Inflammatory macrophage treated with lipopolysaccharide for 4 hours (primary cell): ENCODE data around the gene OTOP3.
"Not testable (repeated sequence)": the region's sequence is repeated elsewhere in the genome, so short reads cannot be mapped to it uniquely, and the experiment has no call there.

Experiments used
- DNase-seq: peaks from one replicate; pipeline ENCODE4 v3.0.0-alpha.2; 2020

Gene OTOP3

DNA sequence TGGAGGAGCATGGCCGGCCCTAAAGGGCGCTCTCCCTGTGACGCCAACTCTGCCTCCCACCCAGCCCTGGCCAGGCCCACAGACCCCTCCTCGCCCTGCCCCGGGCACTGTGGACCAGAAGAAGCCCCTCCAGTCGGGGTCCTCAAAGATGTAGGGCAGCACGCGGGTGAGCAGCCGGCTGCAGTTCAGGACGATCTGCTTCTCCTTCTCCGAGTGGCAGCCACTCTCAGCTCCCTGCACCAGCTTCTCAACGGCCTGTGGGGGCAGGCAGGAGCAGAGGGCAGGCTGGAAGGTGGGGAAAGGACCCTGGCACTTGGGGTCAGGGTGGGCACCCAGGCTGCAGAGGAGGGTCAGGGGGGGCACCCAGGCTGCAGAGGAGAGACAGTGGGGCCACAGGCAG is 28.0 kb downstream of the OTOP3 start:
- no peak for DNase-seq

DNA sequence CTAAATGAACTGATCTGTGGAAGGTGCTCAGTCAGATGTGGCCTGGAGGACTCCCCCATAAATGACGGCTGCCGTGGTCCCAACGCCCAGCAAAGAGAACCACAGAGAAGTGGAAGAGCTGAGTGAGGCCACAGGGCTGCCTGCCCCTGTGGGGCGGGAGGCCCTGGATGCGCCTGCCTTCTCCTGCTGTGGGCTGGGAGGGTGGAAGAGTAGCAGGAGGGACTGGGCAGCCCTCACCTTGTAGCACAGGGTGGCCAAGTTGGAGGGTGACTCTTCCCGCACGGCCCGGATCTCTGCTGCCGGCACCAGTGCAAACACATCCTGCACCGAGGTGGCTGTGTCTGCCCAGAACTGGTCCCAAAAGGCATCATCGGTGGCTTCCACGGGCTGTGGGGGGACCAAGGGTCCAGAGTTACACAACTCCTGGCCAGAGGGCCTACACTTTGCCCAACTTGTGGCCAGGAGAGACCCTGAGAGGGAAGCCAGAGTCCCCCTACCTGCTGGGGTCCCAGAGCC is 28.6 kb downstream of the OTOP3 start:
- no peak for DNase-seq

DNA sequence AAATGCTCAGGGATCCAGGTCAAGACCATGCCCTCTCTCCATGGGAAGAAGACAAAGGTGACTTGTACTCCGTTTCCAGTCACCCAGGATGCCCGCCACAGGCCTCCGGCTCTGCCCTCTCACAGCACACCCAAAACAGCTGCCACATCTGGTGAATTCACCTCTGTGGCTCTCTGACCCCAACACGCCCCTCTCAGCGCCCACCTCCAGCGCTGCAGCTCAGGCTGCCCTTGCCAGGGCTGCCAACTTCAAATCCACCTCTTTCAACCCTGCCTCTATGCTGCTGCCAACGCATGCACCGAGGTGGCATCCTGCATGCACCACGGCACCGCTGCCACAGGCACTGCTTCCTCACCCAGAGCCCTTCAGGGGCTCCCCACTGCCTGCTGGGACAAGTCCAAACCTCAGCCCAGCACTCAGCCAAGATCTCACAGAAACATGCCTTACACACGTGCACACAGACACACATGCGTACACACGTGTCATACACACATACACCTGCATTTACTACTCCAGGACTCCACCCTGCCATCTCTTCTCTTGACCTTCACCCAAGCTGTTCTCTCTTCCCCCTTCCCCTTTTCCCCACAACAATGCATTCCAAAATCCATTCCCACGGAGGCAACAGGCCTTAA is 29.4 kb downstream of the OTOP3 start:
- DNase-seq = no peak

DNA sequence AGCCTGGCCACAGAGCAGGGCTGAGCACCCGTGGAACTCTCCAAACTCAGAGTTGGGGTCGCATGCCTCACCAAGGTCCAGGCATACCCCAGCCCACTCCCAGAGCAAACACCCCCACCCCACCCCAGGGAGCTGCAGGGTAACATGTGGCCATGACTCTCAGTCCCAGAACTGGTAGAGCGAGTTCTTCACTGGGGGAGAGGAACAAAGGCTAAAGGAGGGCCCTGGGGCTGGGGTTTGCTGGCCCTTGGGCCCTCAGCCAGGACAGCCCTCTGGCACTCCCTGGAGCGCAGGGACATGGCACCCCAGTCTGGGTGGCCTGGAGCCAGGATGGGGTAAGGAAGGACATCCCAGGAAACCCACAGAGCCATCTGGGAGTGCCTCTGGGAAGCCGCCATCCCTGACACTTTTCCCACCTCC is 32.7 kb downstream of the OTOP3 start:
- no peak for DNase-seq

DNA sequence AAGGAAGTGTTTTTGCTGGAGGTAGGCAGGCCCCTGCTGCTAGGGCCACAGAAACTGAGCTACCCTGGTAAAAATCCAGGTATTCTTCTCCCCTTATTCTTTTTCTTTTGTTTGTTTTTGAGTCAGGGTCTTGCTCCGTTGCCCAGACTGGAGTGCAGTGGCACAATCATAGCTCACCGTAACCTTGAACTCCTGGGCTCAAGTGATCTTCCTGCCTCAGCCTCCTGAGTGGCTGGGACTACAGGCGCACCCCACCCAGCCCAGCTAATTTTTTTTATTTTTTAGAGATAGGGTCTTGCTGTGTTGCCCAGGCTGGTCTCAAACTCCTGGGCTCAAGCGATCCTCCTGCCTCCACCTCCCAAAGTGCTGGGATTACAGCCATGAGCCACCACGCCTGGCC is 33.8 kb downstream of the OTOP3 start:
- DNase-seq = not testable (repeated sequence)

DNA sequence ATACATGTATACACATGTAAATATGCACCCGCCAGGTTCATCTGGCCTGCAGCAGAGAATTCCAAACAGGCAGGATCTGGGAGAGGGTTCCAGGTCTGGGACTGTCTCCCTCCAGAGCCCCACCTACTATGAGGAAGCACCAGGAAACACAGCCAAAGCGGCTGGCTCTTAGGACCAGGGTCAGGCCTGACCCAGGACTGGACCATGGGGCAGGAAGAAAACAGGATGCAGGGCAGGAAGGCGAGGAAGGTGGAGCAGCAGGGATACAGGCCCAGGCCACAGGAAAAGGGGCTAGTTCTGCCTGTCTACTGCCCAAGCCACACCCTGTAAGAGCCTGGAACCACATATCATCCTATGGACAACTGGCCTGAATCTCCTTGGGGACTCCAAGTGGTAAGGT is 34.7 kb downstream of the OTOP3 start:
- no peak for DNase-seq

DNA sequence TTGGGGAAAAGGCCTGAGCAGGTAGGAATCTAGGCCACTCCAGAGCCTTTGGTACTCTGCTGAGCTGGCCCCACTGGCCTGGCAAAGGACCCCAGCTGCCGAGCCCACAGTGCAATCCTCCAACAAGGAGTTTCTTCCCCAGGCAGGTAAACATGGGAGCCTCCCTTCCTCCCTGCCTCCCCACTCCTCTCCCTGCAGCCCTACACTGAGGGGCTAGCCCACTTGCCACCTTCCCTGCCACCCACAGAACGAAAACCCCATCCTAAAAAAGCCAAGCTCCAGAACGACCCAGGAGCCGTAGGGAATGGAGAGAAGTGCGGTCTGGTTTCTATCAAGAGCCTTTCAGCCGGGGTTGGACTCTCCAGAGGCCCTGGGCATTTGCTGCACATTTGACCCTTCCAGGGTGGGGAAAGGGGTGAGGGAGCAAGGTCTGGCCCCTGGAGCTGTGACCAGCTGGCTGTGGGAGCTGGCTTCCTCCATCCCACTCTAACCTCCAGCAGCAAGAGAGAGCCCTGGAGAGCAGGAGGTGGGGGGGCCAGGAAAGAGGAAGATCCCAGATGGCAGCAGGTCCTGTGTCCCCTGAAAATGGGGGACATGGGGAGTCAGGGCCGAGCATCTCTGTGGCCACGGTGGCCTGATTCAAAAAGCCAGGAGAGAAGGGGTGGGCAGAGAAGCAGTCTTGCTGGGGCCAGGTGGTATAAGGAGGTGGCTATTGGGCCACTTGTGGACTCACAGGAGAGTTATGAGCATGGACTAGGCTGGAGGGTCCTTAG is 35.6 kb downstream of the OTOP3 start:
- DNase-seq = no peak

DNA sequence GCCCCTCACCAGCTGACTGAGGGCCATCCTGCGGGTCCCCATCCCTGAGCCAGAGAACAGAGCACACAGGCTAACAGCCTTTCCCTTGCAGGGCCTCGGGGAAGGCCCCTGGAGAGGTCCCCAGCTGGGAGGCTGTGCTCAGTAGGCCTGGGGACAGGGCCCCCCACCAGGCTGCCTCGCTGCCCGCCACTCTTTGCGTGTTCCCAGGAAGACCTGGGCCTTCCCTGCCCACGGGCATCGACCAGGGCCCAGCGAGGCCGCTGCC is 36.1 kb downstream of the OTOP3 start:
- DNase-seq = no peak

DNA sequence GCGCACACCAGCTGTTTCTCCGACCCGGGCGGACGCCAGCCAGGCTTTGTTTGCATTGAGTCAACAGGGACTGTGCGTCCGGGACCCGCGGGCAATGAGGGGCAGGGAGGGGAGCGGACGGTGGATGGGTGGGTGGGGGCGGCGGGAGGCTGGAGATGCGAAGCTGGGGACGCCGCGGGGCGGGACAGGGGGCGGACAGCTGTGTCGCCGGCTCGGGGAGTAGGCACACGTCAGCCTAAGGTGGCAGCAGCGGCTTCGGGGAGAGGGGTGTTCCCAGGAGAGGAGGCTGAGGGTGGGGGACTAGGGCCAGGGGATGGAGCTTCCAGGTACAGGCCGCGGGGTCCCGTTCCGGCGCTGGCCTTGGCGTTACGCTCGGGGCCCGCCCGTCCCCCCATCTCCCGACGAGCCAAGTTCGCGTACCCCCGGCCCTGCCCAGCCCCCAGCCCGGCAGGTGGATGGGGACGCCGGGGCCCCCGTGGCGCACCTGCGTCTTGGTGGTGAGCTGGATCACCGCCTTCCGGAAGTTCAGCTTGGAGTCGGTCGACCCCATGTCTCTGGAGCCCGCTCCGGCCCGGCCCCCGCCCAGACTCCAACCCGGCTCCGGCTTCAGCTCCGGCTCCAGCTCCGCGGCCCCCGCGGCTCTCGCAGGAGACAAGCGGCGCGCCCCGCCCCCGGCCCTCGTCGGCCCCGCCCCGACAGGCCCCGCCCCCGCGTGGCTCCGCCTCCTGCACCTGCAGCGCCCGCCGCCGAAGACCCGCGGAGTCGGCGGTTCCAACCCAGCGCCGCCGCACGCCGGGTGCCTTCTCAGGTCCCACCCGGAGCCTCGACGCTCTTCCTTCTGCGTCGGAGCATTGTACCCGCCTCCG is 36.6 kb downstream of the OTOP3 start, which contains the start of gene HID1:
HID1 (minus strand) TSS at position 653 of the 866 bp plus-strand sequence; CDS start at position 550, 103 bp downstream.
- no peak for DNase-seq

DNA sequence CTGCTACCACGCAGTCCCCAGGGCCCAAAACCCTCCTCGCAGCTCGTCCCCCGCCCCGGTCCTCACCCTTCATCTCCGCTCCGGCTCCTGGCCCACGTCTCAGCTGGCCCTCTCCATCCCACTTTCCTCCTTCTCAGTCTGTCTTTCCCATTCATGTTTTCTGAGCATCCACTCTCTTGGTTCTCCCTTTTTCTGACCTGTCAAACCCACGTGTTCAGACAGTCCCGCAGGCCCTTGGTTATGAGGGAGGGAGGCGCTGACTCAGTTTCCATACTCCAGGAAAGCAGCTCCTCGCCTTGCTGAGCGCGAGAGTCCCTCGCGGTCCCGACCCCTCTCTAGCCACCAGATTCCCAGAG is 37.3 kb downstream of the OTOP3 start:
- no peak for DNase-seq

DNA sequence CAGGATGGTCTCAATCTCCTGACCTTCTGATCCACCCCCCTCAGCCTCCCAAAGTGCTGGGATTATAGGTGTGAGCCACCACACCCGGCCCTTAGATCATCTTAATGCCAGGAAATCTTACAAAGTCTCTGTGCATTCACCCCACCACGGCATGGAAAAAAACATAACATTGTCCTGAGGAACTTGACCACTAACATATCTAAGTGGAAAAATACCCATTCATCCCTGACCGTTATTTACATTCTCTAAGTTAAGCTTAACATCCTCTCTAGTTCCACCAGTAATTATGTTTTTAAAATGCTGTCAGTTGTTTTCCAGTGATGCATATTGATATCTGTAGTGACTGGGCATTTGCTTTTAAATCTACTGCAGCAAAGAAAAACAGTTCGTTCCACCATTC is 40.2 kb downstream of the OTOP3 start:
- DNase-seq = no peak

DNA sequence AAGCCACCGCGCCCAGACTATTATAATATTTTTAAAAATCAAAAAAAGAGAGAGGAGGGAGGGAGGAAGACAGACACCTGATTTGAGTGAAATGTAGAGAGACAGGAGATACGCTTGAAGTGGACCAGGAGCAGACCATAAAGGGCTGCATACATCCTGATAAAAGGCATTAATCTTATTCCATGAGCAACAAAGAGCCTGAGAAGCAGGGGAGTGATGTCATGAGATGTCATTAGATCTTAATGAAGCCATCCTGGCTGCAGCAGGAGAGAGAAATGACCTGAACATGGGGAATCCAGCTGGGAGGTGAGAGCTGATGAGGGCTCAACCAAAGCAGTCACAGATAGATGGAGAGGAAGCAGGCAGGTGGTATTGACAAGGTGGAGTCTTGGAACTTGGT is 42.1 kb downstream of the OTOP3 start:
- DNase-seq = no peak

DNA sequence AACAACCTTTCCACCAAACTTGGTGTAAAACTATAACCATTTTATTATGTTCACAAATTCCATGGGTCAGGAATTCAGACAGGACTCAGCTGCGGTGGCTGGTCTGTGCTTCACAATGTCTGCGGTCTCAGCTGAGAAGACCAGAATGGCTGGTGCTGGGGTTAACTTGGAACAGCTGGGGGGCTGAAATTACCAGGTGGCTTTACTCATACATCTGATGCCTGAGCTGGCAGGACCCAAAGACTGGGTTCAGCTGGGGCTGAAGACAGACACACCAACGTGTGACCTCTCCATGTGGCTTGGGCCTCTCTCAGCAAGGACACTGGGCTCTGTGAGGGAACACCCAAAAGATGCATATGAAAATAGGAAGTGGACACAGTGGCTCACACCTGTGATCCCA is 42.5 kb downstream of the OTOP3 start:
- no peak for DNase-seq

DNA sequence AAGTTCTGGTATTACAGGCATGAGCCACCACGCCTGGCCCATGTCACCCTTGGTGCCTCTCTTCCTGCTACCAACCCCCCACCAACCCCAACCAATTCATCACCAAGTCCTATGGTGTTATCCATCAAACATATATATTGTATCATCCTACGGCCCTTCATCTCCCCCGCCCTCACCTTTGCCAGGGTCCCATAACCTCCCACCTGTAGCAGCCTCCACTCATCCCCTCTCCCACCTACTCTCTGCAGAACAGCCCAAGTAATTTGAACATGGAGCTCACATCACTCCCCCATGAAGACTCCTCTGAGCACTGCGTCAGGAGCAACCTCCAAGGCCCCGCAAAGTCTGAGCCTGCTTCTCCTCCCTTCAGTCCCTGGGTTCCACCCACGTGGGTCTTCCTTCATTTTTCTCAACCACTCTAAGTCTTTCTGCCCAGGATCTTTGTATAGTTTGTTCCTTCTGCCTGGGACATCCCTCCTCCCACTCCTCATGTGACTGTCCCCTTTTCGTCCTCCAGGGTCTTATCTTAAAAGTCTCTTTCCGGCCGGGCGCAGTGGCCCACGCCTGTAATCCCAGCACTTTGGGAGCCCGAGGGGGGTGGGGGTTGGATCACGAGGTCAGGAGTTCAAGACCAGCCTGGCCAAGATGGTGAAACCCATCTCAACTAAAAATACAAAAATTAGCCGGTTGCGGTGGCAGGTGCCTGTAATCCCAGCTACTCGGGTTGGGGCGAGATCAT is 43.9 kb downstream of the OTOP3 start:
- no peak for DNase-seq

DNA sequence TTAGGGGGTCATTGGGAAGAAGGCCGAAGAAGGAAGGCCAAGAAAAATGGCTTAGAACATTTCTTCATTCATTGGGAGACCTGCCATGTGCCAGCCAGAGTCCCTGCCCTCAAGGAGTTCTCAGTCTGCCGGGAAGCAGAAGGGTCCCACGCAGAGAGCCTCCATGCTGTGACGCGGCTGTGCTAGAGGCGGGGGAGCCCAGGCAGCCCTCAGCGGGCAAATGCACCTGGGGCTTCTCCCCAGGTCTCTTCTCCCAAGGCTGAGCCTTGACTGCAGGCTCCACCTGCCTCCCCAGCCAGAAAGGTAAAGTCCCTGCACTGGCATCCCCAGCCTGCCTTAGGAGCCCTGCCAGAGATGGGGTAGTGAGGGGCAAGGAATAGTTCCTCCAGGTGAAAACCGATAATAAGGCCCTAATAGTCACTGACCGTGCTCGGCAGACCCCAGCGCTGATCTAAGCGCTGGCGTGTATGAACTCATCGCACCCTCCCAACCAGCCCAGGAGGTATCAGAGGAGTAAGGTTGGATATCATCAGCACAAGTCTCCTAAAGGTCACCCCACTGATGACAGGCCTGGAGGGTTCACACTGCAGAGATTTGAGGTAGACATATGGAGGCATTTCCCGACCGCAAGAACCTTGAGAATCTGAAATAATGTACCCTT is 45.8 kb downstream of the OTOP3 start:
- no peak for DNase-seq

DNA sequence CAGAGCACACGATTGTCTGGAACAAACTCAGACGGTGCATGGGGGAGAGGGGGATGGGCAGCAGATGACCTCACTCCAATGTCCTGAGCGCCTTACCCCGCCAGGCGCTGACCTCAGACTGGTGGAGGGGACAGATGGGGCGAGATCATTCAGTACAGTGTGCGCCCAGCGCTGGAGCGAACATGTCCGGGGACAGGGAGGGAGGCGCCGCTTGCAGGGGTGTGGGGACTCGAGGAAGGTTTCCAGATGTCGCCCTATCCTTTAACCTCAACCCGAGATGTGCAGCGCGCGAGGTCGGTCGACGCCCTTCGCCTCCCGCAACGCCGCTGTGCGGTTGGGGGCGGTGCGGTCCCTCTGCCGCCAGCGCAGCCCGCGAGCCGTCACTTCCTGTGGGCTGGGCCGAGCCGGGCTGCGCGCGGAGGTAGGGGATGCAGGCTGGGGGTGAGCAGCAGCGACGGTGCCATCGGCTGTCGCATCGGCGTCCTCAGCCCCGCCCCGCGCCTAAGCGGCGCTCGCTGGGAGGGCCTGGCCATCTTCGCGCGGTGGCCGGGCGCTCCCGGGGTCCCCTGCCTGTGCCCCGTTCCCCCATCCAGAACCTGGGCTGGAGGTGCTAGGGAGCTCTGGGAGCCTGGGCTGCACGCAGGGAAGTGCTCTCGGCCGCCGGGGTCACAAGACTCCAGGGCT is 46.4 kb downstream of the OTOP3 start:
- peak; percentile 32 for DNase-seq

DNA sequence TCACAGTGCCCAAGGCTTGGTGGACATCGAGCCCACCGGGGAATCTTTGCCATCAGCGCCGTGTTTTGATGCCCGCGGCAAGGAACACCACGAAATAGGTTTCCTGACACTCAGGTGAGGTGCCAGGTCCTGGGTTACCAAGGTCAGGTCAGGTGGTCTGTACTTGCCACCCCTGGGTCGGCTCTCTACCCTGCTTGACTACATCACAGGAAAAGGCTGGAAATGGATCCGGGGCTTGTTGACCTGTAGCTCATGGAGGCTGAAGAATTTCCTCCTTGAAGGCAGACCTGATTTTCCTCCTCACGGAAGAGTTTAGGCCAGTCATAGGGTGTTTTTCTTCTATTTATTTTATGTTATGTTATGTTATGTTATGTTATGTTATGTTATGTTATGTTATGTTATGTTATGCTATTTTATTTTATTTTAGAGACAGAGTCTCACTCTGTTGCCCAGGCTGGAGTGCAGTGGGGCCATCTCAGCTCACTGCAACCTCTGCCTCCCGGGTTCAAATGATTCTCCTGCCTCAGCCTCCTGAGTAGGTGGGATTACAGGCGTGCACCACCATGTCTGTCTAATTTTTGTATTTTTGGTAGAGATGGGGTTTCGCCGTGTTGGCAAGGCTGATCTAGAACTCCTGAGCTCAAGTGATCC is 47.1 kb downstream of the OTOP3 start:
- not testable (repeated sequence) for DNase-seq

DNA sequence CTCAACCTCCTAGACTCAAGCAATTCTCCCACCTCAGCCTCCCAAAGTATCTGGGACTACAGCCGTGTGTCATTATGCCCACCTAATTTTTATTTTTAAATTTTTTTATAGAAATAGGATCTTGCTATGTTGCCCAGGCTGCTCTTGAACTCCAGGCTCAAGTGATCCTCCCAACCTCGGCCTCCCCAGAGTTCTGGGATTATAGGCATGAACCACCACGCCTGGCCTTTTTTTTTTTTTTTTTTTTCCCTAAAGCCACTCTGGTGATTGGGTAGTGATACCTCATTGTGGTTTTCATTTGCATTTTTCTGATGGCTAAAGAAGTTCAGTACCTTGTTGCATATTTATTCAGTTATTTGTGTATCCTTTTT is 50.5 kb downstream of the OTOP3 start:
- DNase-seq = no peak

DNA sequence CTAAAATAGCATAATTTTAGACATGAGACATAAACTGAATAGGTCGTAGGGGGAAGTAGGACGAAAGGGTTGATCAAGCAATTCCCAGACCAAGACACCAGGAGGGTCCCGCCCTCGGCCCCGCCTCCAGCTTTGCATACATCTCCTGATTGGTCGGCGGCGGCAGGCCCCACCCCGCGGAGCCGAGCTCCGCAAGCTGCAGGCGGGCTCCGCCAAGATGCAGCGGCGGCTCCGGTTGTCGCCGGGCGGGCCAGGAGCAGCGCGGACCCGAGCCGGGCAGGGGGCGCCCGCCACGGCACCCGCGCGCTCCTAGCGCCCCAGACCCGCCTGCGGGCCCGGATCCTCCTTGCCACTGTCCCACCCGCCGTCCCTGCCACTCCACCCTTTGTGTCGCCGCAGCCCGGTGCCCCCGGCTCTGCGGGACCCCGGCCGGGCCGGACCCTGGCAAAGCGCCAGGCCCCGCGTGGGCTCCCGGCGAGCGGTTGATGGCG is 51.8 kb downstream of the OTOP3 start, which contains the start of gene CDR2L:
CDR2L (plus strand) TSS at position 215 of the 491 bp plus-strand sequence. CDS start 412 bp downstream, outside the sequence.
- peak; percentile 96 for DNase-seq

DNA sequence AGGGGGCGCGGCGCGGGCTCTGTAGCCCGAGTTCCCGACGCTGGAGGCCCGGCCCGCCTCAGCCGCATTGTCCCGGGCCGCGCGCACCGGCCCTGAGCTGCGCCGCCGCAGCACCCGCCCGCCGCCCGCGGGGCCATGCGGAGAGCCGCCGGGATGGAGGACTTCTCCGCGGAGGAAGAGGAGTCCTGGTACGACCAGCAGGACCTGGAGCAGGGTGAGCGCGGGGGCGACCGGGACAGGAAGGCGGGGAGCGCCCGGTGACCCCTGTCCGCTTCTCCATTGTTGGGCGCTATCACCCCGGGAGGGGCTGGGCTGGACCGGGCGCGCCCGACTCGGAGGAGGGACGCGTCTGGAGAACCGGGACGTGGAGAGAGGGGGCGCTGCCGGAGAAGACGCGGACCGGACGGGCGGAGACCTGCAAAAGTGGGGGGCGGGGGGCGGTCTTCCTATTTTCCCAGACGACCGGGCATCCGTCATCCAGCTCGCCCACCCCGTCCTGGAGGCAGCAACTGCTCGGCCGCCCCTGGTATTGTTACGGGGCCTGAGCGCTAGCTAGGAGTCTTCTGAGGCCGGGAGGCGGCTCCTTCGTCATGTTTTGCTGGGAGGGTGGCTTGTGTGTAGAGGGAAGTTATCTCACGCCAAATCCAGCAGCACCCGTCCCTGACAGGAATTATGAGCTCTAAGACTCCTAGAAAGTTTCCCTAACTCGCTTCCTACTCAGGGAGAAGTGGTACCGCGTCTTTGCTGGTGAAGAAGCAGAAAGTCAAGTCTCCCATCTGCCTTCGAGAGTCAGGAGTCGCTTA is 52.4 kb downstream of the OTOP3 start:
- peak; percentile 40 for DNase-seq
